Measurements from ENCODE around the gene TMEM232. TPM values are rescaled to one million over a fixed set of nuclear protein-coding genes. Genes with fewer than 3 reads are reported as not detected.

Gene TMEM232
- total and polyA plus RNA-seq, 2 donors from 2014 or later, result 4.8 to 11.3 TPM

- intact Hi-C loops (cut with DNase I), result no loop called here
- peaks cover 0 to 9% (median 0%) of the 10 kb centered on the region in 3 donors for H3K4me1 ChIP-seq (ENCODE audit: control insufficient read depth in 2 of 3, insufficient read depth in 2 of 3, low read depth in 1 of 3, low read length in 3 of 3)
- H3K36me3 ChIP-seq (ENCODE audit: control insufficient read depth in 2 of 3, insufficient read depth in 3 of 3, low read length in 3 of 3), result no peaks in the 10 kb centered on the region
- no peak for TF ChIP-seq CTCF (IDR thresholded peaks at IDR 0.05; ENCODE audit: borderline replicate concordance, extremely low read depth, insufficient read depth)
- DNase-seq (no peak), FAIRE-seq (no peak)
- H3K27me3 ChIP-seq (ENCODE audit: control insufficient read depth, insufficient read depth, low read length), result no peaks in the 10 kb centered on the region
- no peak overlapping the region for H3K27ac ChIP-seq (ENCODE audit: low read depth in 2 of 2, low read length in 2 of 2)
- no peak overlapping the region for H3K4me3 ChIP-seq (ENCODE audit: low read length in 3 of 3)
- no peak overlapping the region for H3K9ac ChIP-seq (ENCODE audit: low read length in 3 of 3)
- no peaks in the 10 kb centered on the region for H3K9me3 ChIP-seq (ENCODE audit: control insufficient read depth in 2 of 3, insufficient read depth in 1 of 3, low read length in 3 of 3)
Measured at GRCh38 chr5:110561510-110561909, 165.0 kb downstream of the TMEM232 start.

DNA sequence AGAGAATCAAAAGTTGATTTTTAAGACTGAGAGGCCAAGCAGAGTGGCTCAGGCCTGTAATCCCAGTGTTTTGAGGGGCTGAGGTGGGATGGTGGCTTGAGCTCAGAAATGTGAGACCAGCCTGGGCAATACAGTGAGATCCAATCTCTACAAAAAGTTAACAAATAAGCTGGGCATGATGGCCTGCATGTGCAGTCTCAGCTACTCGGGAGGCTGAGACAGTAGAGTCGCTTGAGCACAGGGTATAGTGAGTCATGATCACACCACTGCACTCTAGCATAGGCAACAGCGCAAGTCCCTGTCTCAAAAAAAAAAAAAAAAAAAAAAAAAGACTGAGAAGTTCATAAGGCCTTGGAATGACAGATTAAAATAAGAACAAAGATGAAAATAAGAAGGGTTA is 177.2 kb downstream of the TMEM232 start:
- no peaks in the 10 kb centered on the region for H3K36me3 ChIP-seq (ENCODE audit: control insufficient read depth in 2 of 3, insufficient read depth in 3 of 3, low read length in 3 of 3)
- H3K9ac ChIP-seq (ENCODE audit: low read length in 3 of 3), result no peak overlapping the region
- H3K27me3 ChIP-seq (ENCODE audit: control insufficient read depth, insufficient read depth, low read length), result no peaks in the 10 kb centered on the region
- no peak for TF ChIP-seq CTCF (IDR thresholded peaks at IDR 0.05; ENCODE audit: borderline replicate concordance, extremely low read depth, insufficient read depth)
- no peak overlapping the region for H3K27ac ChIP-seq (ENCODE audit: low read depth in 2 of 2, low read length in 2 of 2)
- FAIRE-seq (no peak), DNase-seq (no peak)
- H3K4me1 ChIP-seq (ENCODE audit: control insufficient read depth in 2 of 3, insufficient read depth in 2 of 3, low read depth in 1 of 3, low read length in 3 of 3), result no peaks in the 10 kb centered on the region
- H3K4me3 ChIP-seq (ENCODE audit: low read length in 3 of 3), result no peak overlapping the region
- intact Hi-C loops (cut with DNase I), result no loop called here
- H3K9me3 ChIP-seq (ENCODE audit: control insufficient read depth in 2 of 3, insufficient read depth in 1 of 3, low read length in 3 of 3), result no peaks in the 10 kb centered on the region

DNA sequence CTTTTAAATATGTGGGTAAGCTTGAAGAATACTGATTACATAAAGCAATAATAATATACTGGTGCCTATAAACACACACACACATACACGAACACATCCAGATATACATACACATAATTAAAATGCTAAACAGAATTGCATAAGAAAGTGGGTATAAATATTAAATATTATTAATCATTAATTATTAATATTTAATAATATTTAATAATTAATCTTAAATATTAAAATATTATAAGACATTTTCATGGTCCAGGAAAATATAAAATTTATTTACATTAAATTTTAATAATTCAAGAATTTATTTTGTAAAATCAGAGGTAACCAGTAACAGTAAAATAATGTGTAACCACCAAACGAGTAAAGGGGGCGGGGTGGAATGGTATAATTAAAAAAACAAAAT is 178.3 kb downstream of the TMEM232 start:
- FAIRE-seq (peak; percentile 56), DNase-seq (no peak)
- Histone ChIP-seq H3K27ac (ENCODE audit: low read depth in 2 of 2, low read length in 2 of 2) (no peak overlapping the region), H3K9me3 (ENCODE audit: control insufficient read depth in 2 of 3, insufficient read depth in 1 of 3, low read length in 3 of 3) (no peaks in the 10 kb centered on the region), H3K9ac (ENCODE audit: low read length in 3 of 3) (no peak overlapping the region), H3K4me3 (ENCODE audit: low read length in 3 of 3) (no peak overlapping the region), H3K36me3 (ENCODE audit: control insufficient read depth in 2 of 3, insufficient read depth in 3 of 3, low read length in 3 of 3) (no peaks in the 10 kb centered on the region), H3K27me3 (ENCODE audit: control insufficient read depth, insufficient read depth, low read length) (no peaks in the 10 kb centered on the region), H3K4me1 (ENCODE audit: control insufficient read depth in 2 of 3, insufficient read depth in 2 of 3, low read depth in 1 of 3, low read length in 3 of 3) (no peaks in the 10 kb centered on the region)
- intact Hi-C loops (cut with DNase I), result no loop called here
- no peak for TF ChIP-seq CTCF (IDR thresholded peaks at IDR 0.05; ENCODE audit: borderline replicate concordance, extremely low read depth, insufficient read depth)

DNA sequence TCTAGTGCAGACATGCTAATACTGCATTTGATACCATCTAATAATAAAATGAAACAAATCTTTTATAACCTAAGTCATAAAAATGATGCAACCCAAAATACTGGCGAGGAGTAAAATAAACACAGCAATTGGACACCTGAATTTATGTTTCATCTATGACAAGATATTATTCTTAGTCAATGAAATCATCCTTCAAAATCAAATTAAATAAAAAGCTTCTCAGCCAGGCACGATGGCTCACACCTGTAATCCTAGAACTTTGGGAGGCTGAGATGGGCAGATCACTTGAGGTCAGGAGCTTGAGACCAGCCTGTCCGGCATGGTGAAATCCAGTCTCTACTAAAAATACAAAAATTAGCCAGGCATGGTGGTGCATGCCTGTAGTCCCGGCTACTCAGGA is 179.0 kb downstream of the TMEM232 start:
- H3K9me3 ChIP-seq (ENCODE audit: control insufficient read depth in 2 of 3, insufficient read depth in 1 of 3, low read length in 3 of 3), result no peaks in the 10 kb centered on the region
- intact Hi-C loops (cut with DNase I), result no loop called here
- FAIRE-seq, result no peak

More for the DNA sequence above, 179.0 kb downstream of the TMEM232 start:
- no peak for TF ChIP-seq CTCF (IDR thresholded peaks at IDR 0.05; ENCODE audit: borderline replicate concordance, extremely low read depth, insufficient read depth)
- Histone ChIP-seq H3K36me3 (ENCODE audit: control insufficient read depth in 2 of 3, insufficient read depth in 3 of 3, low read length in 3 of 3) (no peaks in the 10 kb centered on the region), H3K27me3 (ENCODE audit: control insufficient read depth, insufficient read depth, low read length) (no peaks in the 10 kb centered on the region), H3K27ac (ENCODE audit: low read depth in 2 of 2, low read length in 2 of 2) (no peak overlapping the region), H3K4me1 (ENCODE audit: control insufficient read depth in 2 of 3, insufficient read depth in 2 of 3, low read depth in 1 of 3, low read length in 3 of 3) (no peaks in the 10 kb centered on the region), H3K4me3 (ENCODE audit: low read length in 3 of 3) (no peak overlapping the region), H3K9ac (ENCODE audit: low read length in 3 of 3) (no peak overlapping the region)
- peak in 1 of 5 donors; percentile 6 for DNase-seq

Data from kidney (tissue), 14 donors.